Activated T-cell treated with anti-CD3 and anti-CD28 coated beads for 48 hours (primary cell): Measurements from ENCODE around the gene ARHGAP40.

ENCODE experiments used
- DNase-seq: peaks from one replicate; pipeline ENCODE4 v3.0.0-alpha.2; 2020; ENCODE audit warnings: low read depth

Gene ARHGAP40

GRCh38 chr20:38601216-38602184 is at the start of gene ARHGAP40:
Gene ARHGAP40, plus strand, starts transcription at chr20:38601809.
- peak; percentile 19 for DNase-seq

- no peak for DNase-seq
Measured at GRCh38 chr20:38554986-38555385, 46.6 kb upstream of the ARHGAP40 start.

- no peak for DNase-seq
Measured at GRCh38 chr20:38555395-38555794, 46.2 kb upstream of the ARHGAP40 start.

GRCh38 chr20:38557174-38557573 is 44.4 kb upstream of the ARHGAP40 start:
- no peak for DNase-seq

GRCh38 chr20:38558596-38559360 is 42.8 kb upstream of the ARHGAP40 start:
- DNase-seq: no peak

- DNase-seq: no peak
Measured at GRCh38 chr20:38559764-38560163, 41.8 kb upstream of the ARHGAP40 start.

- no peak for DNase-seq
Measured at GRCh38 chr20:38563802-38564431, 37.7 kb upstream of the ARHGAP40 start.

- DNase-seq: no peak
Measured at GRCh38 chr20:38564680-38565079, 36.9 kb upstream of the ARHGAP40 start.

GRCh38 chr20:38566036-38566598 is 35.5 kb upstream of the ARHGAP40 start:
- no peak for DNase-seq

- no peak for DNase-seq
Measured at GRCh38 chr20:38569747-38570525, 31.7 kb upstream of the ARHGAP40 start.

GRCh38 chr20:38573413-38573812 is 28.2 kb upstream of the ARHGAP40 start:
- DNase-seq: no peak

GRCh38 chr20:38579219-38579910 is 22.2 kb upstream of the ARHGAP40 start:
- DNase-seq: no peak

GRCh38 chr20:38579921-38580320 is 21.7 kb upstream of the ARHGAP40 start:
- DNase-seq: no peak

GRCh38 chr20:38581013-38581412 is 20.6 kb upstream of the ARHGAP40 start, which contains the start of gene ADIG:
Gene ADIG, plus strand, starts transcription at chr20:38581197. Its CDS starts 54 bp downstream, at chr20:38581251.
- DNase-seq: no peak

- no peak for DNase-seq
Measured at GRCh38 chr20:38581830-38582358, 19.7 kb upstream of the ARHGAP40 start.

- DNase-seq: no peak
Measured at GRCh38 chr20:38583306-38583705, 18.3 kb upstream of the ARHGAP40 start.

- no peak for DNase-seq
Measured at GRCh38 chr20:38584099-38584763, 17.4 kb upstream of the ARHGAP40 start.

- no peak for DNase-seq
Measured at GRCh38 chr20:38585404-38586180, 16.0 kb upstream of the ARHGAP40 start.

- DNase-seq: no peak
Measured at GRCh38 chr20:38586181-38586525, 15.5 kb upstream of the ARHGAP40 start.
